ENCODE results near the gene SLC39A9.

SLC39A9 gene

DNA sequence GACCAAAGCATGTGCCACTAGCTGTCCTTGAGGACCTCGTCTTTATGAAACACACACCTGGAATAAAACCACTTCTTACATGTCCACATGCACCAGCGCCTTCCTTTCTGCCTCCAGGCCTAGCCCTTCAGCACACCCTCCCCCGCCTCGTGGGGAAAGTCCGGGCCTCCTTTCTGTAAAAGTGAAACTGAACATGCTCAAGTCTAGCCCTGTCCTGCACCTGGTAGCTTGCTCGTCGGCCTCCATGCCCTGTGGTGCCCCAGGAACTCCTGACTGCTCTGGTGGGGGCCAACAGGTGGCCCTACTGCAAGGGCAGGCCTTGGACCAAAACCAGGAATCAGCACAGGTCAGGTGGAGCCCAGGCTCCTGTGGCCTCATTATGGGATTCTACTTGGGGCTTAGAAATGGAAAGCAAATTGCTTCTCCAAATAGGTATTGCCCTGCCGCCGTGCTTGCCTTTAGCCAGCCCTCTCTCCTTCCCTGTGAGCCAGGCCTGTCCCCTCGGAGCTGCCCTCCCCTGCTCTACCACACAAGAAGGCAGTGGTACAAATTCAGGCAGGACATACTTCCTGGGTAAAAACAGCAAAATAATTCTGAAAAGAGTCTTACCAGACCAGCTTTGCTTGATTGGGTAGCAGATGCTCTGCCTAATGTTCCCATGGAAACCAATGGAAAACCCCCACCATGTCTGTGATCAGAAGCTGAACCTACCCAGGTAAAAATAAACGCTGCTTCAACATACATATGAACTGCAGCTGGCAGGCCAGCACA lies 43.9 kb upstream of the SLC39A9 start:
- Histone ChIP-seq H3K4me3 (ENCODE audit: low read depth, low read length) (no peak overlapping the region), H3K9me3 (ENCODE audit: control insufficient read depth, insufficient read depth, low read depth, low read length) (no peaks in the 10 kb centered on the region), H3K36me3 (ENCODE audit: control insufficient read depth in 2 of 2, insufficient read depth in 1 of 2, low read length in 2 of 2) (no peaks in the 10 kb centered on the region), H3K4me1 (ENCODE audit: control insufficient read depth, insufficient read depth, low read length) (0 out of 2 replicates have a peak, but pooled peaks cover 2% of the 10 kb centered on the region), H3K27ac (ENCODE audit: extremely low read depth, low read depth, low read length) (no peak overlapping the region)
- POLR2A ChIA-PET = no interaction called here
- TF ChIP-seq SCRT2 (tag by site-specific recombination; IDR thresholded peaks at IDR 0.05) (peak; percentile 52; the same call in 1 of the 2 replicates), ZNF701 (tag by site-specific recombination; IDR thresholded peaks at IDR 0.05) (no peak), ZNF776 (tag by site-specific recombination; IDR thresholded peaks at IDR 0.05; ENCODE audit: borderline replicate concordance) (no peak), ZNF146 (tag by site-specific recombination; IDR thresholded peaks at IDR 0.05) (no peak), ZBTB1 (tag by site-specific recombination; IDR thresholded peaks at IDR 0.05) (no peak), ZNF138 (tag by site-specific recombination; IDR thresholded peaks at IDR 0.05; ENCODE audit: borderline replicate concordance) (no peak), BCL11A (tag by site-specific recombination; IDR thresholded peaks at IDR 0.05; ENCODE audit: low read depth) (no peak), ZNF596 (tag by site-specific recombination; IDR thresholded peaks at IDR 0.05) (no peak)
- TF ChIP-seq, protein P1, sequence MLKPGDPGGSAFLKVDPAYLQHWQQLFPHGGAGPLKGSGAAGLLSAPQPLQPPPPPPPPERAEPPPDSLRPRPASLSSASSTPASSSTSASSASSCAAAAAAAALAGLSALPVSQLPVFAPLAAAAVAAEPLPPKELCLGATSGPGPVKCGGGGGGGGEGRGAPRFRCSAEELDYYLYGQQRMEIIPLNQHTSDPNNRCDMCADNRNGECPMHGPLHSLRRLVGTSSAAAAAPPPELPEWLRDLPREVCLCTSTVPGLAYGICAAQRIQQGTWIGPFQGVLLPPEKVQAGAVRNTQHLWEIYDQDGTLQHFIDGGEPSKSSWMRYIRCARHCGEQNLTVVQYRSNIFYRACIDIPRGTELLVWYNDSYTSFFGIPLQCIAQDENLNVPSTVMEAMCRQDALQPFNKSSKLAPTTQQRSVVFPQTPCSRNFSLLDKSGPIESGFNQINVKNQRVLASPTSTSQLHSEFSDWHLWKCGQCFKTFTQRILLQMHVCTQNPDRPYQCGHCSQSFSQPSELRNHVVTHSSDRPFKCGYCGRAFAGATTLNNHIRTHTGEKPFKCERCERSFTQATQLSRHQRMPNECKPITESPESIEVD (tag by site-specific recombination; IDR thresholded peaks at IDR 0.05) = no peak
- CTCF ChIA-PET = interaction anchor here (0.6 kb wide), 1 partner anchor 106 kb away, joined by 3 read pairs; no protein-coding TSS in a partner anchor

GRCh38 chr14:69355154-69355597 lies 43.3 kb upstream of the SLC39A9 start:
- H3K27ac ChIP-seq (ENCODE audit: extremely low read depth, low read depth, low read length) = no peak overlapping the region
- no peak overlapping the region for H3K4me3 ChIP-seq (ENCODE audit: low read depth, low read length)
- POLR2A ChIA-PET = no interaction called here
- H3K36me3 ChIP-seq (ENCODE audit: control insufficient read depth in 2 of 2, insufficient read depth in 1 of 2, low read length in 2 of 2) = no peaks in the 10 kb centered on the region
- 0 out of 2 replicates have a peak, but pooled peaks cover 2% of the 10 kb centered on the region for H3K4me1 ChIP-seq (ENCODE audit: control insufficient read depth, insufficient read depth, low read length)
- no peaks in the 10 kb centered on the region for H3K9me3 ChIP-seq (ENCODE audit: control insufficient read depth, insufficient read depth, low read depth, low read length)
- TF ChIP-seq ZNF23 (tag by site-specific recombination; IDR thresholded peaks at IDR 0.05; ENCODE audit: borderline replicate concordance) (no peak), OSR2 (tag by site-specific recombination; IDR thresholded peaks at IDR 0.05) (no peak), ZNF521 (tag by site-specific recombination; IDR thresholded peaks at IDR 0.05) (no peak), ZNF140 (tag by site-specific recombination; IDR thresholded peaks at IDR 0.05) (no peak), ZNF132 (tag by site-specific recombination; IDR thresholded peaks at IDR 0.05; ENCODE audit: borderline replicate concordance) (no peak), SP3 (tag by site-specific recombination; IDR thresholded peaks at IDR 0.05) (no peak), ZNF654 (tag by site-specific recombination; IDR thresholded peaks at IDR 0.05; ENCODE audit: low read depth) (no peak), ZNF513 (tag by site-specific recombination; IDR thresholded peaks at IDR 0.05) (no peak), ZNF776 (tag by site-specific recombination; IDR thresholded peaks at IDR 0.05; ENCODE audit: borderline replicate concordance) (no peak)
- CTCF ChIA-PET = no interaction called here

- H3K9me3 ChIP-seq (ENCODE audit: control insufficient read depth, insufficient read depth, low read depth, low read length) = no peaks in the 10 kb centered on the region
- H3K36me3 ChIP-seq (ENCODE audit: control insufficient read depth in 2 of 2, insufficient read depth in 1 of 2, low read length in 2 of 2) = no peaks in the 10 kb centered on the region
- CTCF ChIA-PET = no interaction called here
- H3K4me1 ChIP-seq (ENCODE audit: control insufficient read depth, insufficient read depth, low read length) = peaks cover 5% of the 10 kb centered on the region; the same call in 1 of the 2 replicates
- no peak overlapping the region for H3K27ac ChIP-seq (ENCODE audit: extremely low read depth, low read depth, low read length)
- POLR2A ChIA-PET = no interaction called here
- H3K4me3 ChIP-seq (ENCODE audit: low read depth, low read length) = no peak overlapping the region
- TF ChIP-seq GLIS1 (tag by site-specific recombination; IDR thresholded peaks at IDR 0.05) = peak; percentile 19; the same call in 1 of the 2 replicates
- TF ChIP-seq ZNF121 (tag by site-specific recombination; IDR thresholded peaks at IDR 0.05) = no peak
- peak; percentile 63 for TF ChIP-seq ZIC2 (tag by site-specific recombination; IDR thresholded peaks at IDR 0.05)
- TF ChIP-seq ZNF394 (tag by site-specific recombination; IDR thresholded peaks at IDR 0.05; ENCODE audit: borderline replicate concordance) = peak; percentile 72; the same call in 1 of the 2 replicates
- no peak for TF ChIP-seq ZNF223 (tag by site-specific recombination; IDR thresholded peaks at IDR 0.05)
Observed at GRCh38 chr14:69355607-69356281, 42.7 kb upstream of the SLC39A9 start.

Data from HEK293 (cell line).